Parathyroid adenoma (tissue), 2 donors: ENCODE data around the gene RTL1.

Experiments
- H2AFZ ChIP-seq: fragments of 300-600 bp; sonication (generic); one replicate; pipeline ENCODE4 v1.7.0; 2017; ENCODE audit warnings: antibody characterized with exemption, mild to moderate bottlenecking
- H3K27ac ChIP-seq: fragments of 300-600 bp; sonication (generic); one replicate; pipeline ENCODE4 v1.7.0; 2017
- H3K27me3 ChIP-seq: fragments of 300-600 bp; sonication (generic); one replicate; pipeline ENCODE4 v1.7.0; 2017; ENCODE audit warnings: low read length; ENCODE audit not compliant: control insufficient read depth, insufficient read depth
- H3K36me3 ChIP-seq: fragments of 300-600 bp; sonication (generic); one replicate; pipeline ENCODE4 v1.7.0; 2017; ENCODE audit warnings: low read length; ENCODE audit not compliant: control insufficient read depth, insufficient read depth
- H3K4me1 ChIP-seq: fragments of 300-600 bp; sonication (generic); one replicate; pipeline ENCODE4 v1.7.0; 2017; ENCODE audit warnings: control low read depth
- H3K4me2 ChIP-seq: fragments of 300-600 bp; sonication (generic); one replicate; pipeline ENCODE4 v1.7.0; 2017; ENCODE audit warnings: low read length
- H3K4me3 ChIP-seq: fragments of 300-600 bp; sonication (generic); one replicate; pipeline ENCODE4 v1.7.0; 2017; ENCODE audit warnings: low read depth, low read length
- H3K79me2 ChIP-seq: fragments of 300-600 bp; sonication (generic); one replicate; pipeline ENCODE4 v1.7.0; 2017; ENCODE audit warnings: control low read depth
- H3K9ac ChIP-seq: fragments of 300-600 bp; sonication (generic); one replicate; pipeline ENCODE4 v1.7.0; 2017; ENCODE audit warnings: mild to moderate bottlenecking
- H3K9me3 ChIP-seq: fragments of 300-600 bp; sonication (generic); one replicate; pipeline ENCODE4 v1.7.0; 2017; ENCODE audit warnings: low read length; ENCODE audit not compliant: control insufficient read depth
- CTCF ChIP-seq: fragments of 300-600 bp; sonication (generic); IDR thresholded peaks from one replicate; pipeline ENCODE4 v1.7.0; 2017; ENCODE audit warnings: antibody characterized with exemption, mild to moderate bottlenecking
- donor health status: primary hyperparathyroidism.

The RTL1 gene

GRCh38 chr14:100891501-100892445 lies 11.7 kb downstream of the RTL1 start:
- Histone ChIP-seq H3K4me3 (no peak overlapping the region), H2AFZ (no peak overlapping the region), H3K4me1 (no peaks in the 10 kb centered on the region), H3K79me2 (no peaks in the 10 kb centered on the region), H3K27me3 (no peaks in the 10 kb centered on the region), H3K27ac (no peak overlapping the region), H3K4me2 (no peak overlapping the region), H3K9ac (no peak overlapping the region), H3K36me3 (no peaks in the 10 kb centered on the region), H3K9me3 (no peaks in the 10 kb centered on the region)
- no peak for TF ChIP-seq CTCF

- Histone ChIP-seq H3K36me3 (no peaks in the 10 kb centered on the region), H3K4me3 (no peak overlapping the region), H3K9me3 (no peaks in the 10 kb centered on the region), H3K79me2 (no peaks in the 10 kb centered on the region), H2AFZ (no peak overlapping the region), H3K27ac (no peak overlapping the region), H3K4me2 (no peak overlapping the region), H3K4me1 (no peaks in the 10 kb centered on the region), H3K9ac (no peak overlapping the region), H3K27me3 (no peaks in the 10 kb centered on the region)
- no peak for TF ChIP-seq CTCF
Observed at GRCh38 chr14:100891051-100891450, 12.5 kb downstream of the RTL1 start.

- Histone ChIP-seq H3K4me1 (no peaks in the 10 kb centered on the region), H3K27ac (no peak overlapping the region), H2AFZ (no peak overlapping the region), H3K36me3 (no peaks in the 10 kb centered on the region), H3K4me2 (no peak overlapping the region), H3K9me3 (no peaks in the 10 kb centered on the region), H3K9ac (no peak overlapping the region), H3K79me2 (no peaks in the 10 kb centered on the region), H3K27me3 (no peaks in the 10 kb centered on the region), H3K4me3 (no peak overlapping the region)
- TF ChIP-seq CTCF: no peak
Observed at GRCh38 chr14:100890061-100890850, 13.3 kb downstream of the RTL1 start.

GRCh38 chr14:100889641-100890040 lies 13.9 kb downstream of the RTL1 start:
- Histone ChIP-seq H3K9ac (no peak overlapping the region), H3K27ac (no peak overlapping the region)
- no peak for TF ChIP-seq CTCF

More at GRCh38 chr14:100889641-100890040, 13.9 kb downstream of the RTL1 start:
- Histone ChIP-seq H3K4me2 (no peak overlapping the region), H3K79me2 (no peaks in the 10 kb centered on the region), H3K4me3 (no peak overlapping the region), H3K9me3 (no peaks in the 10 kb centered on the region), H3K27me3 (no peaks in the 10 kb centered on the region), H3K4me1 (no peaks in the 10 kb centered on the region), H2AFZ (no peak overlapping the region), H3K36me3 (no peaks in the 10 kb centered on the region)
